NCI-H774 (cell line): Measurements from ENCODE around the gene RPS21.

ENCODE experiments used
- DNase-seq: peaks from one replicate; lab custom pipeline; 2025; lab: John Stamatoyannopoulos, UW

RPS21 gene

DNA sequence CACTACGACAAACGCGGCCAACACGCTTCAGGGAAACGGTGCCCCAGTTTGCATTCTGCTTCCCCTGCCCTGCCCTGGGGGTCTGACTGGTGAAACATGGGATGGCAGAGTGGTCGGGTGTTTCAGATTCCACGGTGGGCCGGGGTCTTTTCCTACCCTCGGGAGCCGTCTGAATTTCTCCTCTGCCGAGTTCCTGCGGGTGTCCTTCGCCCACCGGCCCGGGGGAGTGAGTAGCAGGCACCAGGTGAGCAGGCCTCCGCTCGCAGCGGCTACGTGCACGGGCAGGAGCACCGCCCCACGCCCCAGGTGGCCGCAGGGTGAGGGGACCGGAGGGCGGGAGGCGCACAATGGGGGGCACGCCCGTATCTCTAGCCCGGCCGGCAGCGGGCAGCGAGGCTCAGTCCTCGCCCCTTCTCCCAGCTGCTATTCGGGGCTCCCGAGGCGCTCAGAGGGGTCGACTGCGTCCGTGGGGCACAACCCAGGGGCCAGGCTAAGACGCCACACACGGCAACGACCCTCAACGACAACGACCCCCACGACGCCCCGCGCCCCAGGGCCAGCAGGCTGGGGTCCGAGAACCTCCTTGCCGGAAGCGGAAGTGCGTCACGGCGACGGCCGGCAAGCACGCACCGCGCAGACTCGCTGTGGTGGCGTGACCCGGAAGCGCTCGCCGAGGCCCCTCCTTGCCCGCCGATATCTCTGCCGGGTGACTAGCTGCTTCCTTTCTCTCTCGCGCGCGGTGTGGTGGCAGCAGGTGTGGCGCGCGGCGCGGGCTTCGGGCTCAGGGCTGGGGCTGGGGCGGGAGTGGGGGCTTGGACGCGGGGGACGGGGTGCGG lies at the start of gene RPS21:
Gene RPS21, plus strand, starts transcription at position 721 of the 836 bp plus-strand sequence. CDS start 236 bp downstream, outside the sequence.
- peak; percentile 90 for DNase-seq

DNA sequence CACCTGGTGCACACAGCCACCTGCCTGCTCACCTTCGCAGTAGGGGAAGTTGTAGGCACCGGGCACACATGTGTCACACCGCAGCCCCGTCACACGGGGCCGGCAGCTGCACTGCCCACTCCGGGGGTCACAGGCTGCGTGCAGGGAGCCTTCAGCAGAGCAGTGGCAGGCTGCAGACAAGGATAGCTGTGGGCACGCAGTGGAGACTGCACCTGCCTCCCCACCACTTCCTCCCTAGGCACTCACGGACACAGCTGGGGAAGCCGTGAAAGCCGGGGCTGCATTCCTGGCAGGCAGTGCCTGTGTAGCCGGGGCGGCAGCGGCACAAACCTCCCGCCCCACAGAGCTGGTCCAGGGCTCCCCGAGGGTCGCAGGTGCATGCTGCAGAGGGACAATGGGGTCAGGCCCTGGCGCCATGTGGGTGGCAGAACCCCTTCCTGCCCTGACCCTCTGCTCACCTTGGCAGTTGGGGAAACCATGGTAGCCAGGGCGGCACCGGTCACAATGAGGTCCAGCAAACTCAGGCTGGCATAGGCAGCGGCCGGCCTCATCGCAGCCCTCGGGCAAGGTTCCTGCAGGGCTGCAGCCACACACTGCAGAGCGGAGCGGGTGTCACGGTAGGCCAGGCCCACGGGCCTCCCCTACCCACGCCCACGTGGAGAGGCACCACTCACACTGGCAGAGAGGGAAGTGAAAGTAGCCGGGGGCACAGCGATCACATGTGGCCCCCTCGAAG lies 49.2 kb upstream of the RPS21 start:
- no peak for DNase-seq

DNA sequence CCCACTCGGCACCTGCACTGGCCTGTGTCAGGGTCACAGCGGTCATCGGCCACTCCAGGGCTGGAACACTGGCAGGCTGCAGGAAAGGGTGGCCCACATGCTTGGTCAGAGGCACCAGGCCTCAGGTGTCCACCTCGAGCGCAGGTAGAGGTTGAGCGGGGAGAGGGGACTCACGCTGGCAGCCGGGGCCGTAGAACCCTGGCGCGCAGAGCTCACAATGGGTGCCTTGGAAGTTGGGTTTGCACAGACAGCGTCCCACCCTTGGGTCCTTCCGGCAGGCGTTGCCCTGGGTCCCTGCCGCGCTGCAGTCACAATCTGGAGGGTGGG lies 48.6 kb upstream of the RPS21 start:
- no peak for DNase-seq

DNA sequence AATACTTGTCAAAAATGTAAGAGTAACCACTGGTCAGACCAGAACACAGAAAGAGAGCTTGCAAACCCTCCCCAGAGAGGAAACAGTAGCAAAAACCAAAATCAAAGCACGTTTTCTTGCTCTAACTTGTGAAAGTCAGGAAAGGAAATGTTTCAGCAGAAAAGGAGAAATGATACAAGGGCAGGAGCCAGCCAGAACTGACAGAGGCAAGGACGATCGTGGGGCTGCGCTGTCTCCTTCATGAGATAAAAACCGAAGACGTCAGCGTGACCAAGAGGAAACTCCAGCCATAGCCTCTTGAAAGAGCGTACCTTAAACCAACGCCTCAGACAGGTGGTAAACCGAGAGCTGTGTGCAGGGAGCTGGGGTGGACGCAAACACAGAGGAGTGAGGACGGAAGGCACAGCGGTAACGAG lies 47.2 kb upstream of the RPS21 start:
- no peak for DNase-seq

DNA sequence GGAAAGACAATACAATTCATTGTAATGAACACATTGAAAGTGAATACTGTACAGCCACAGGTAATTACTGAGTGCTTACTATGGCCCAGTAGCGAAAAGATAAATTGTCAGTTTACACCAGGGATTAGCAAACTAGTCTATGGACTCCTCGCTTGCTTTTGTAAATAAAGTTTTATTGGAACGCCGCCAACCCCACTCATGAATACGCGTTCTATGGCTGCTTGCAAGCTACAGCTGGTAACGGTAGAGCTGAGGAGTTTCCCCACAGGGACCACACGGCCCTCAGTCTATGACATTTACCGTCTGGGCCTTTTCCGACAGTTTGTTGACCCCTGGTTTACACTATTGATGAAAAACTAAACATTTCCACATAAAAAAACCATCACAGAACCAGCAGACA lies 44.0 kb upstream of the RPS21 start:
- DNase-seq: peak; percentile 32

DNA sequence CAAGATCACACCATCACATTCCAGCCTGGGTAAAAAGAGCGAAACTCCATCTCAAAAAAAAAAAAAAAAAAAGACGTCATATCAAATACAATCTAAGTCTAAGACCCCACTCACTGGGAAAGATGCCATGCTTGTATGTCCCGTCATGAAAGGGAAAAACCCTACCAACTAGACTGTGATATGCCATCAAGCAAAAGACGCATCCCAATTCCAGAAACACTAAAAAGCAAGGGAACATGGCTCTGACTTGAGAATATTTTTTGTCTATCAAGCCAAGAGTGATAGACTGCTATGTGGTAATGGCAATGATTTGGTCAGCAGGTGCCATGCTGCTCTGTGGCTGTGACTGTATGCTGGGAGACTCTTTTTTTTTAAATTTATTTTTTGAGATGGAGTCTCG lies 42.8 kb upstream of the RPS21 start:
- DNase-seq: no peak

DNA sequence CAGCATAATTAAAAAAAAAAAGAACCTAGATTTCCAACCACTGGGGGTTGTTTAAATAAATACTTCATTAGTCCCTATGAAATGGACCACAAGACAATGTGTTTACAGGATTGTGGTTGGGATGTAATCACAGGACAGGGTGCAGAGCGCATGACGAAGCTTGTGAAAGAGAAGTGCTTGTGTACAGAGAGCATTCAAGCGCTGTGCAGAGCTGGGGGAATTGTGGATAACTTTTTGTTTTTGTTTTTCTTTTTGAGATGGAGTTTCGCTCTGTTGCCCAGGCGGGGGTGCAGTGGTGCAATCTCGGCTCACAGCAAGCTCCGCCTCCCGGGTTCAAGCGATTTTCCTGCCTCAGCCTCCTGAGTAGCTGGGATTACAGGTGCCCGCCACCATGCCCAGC lies 42.1 kb upstream of the RPS21 start:
- DNase-seq: no peak

DNA sequence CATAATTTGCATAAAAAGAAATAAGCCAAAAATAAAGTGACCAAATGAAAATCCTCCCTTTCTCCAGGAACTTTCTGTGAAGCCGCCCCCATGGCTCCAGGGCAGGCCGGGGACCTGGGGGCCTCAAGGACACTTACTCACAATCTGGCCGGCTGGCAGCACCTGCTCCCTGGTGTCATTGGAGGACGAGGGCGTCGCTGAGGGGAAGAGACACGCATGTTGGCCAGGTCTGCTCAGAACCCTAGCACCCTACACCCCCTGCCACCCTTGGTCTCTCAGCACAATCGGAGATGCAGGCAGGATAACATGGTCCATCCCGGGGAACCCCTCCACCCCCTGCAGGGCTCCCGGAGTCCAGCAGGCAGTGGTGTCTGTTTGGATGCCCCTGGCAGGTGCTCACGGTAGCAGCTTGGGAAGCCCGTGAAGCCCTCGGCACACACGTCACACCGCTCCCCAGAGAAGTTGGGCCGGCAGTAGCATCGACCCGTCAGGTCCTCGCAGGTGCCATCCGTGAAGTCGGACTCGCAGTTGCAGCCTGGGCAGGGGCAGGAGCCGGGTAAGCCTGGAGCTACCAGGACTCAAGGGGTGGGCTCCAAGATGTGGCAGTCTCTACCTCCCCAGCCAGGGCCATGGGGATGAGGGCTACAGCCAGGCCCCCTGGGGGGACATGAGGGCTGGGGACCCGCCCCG lies 41.1 kb upstream of the RPS21 start:
- DNase-seq: no peak

DNA sequence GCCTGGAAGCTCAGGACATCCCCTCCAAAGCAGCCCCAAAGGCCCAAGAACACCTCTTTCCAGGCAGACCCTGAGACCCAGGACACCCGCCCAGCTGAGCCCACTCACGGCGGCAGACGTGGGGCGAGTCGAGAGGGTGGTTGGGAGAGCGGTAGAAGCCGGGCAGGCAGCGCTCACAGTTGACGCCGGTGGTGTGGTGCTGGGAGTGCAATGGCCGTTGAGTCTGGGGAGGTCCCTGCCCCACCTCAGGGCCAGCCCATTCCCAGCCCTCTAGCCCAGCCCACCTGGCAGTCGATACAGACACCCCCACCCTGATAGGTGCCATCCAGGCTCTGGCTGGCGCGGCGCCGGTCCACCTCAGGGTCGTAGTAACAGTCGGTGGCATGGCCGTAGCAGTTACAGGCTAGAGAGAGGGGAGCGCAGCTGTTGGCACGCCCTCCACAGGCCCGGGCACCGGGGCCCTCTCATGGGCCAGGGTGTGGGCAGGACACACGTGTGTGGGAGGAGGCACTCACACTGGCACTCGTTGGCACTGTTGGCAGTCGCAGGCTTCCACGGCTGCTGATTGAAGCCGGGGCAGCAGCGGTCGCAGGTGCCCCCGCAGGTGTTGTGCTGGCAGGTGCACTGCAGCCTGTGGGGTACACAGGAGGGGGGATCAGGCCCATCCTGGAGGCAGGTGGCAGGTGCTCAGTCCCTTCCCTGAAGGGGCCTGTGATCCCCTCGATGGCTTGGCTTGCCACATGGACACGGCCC lies 40.3 kb upstream of the RPS21 start:
- DNase-seq: no peak

DNA sequence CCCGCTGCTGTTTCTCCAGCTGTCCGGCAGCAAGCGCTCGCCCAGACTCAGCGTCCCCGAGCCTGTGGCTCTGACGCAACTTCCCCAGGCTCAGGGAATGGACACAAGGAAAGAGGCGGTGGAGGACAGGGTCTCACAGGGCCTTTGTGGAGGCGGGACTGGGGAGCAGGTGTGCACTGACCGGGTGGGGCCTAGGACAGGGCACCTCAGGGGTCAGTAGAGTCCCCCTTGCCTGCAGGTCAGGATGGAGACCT lies 39.8 kb upstream of the RPS21 start:
- DNase-seq: no peak

DNA sequence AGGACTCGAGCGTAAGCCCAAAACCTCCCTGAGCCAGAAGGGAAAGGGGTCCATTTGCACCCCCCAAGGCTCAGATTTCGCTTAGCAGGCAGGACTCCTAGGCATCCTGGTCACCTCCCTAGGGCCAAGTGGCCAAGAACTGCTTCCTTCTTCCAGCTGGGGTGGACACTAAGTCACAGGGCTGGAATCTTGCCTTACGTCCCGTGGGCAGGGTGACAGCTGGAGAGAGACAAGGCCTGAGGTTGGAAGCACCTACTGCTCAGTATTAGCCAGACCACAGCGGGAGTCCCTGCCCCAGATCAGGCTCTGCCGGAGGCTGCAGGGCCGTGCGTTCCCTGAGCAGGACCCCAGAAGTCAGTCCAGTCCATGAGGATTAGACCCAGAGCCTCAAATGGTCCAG lies 39.5 kb upstream of the RPS21 start:
- DNase-seq: no peak

DNA sequence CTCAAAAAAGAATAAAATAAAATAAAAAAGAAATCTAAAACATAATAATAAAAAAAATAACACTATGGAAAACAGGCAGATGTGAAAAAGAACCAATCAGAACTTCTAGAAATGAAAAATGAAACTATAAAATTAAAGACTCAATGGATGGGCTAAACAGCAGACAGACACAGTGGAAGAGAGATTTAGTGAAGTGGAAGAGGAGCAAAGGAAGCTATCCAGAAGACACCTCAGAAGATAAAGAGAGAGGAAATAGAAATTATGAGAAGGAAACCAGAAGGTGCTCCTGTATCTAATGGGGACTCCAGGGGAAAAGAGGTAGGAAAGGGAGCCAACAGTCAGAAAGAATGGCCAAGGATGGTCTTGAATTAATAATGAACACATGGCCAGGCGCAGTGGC lies 38.3 kb upstream of the RPS21 start:
- DNase-seq: no peak

DNA sequence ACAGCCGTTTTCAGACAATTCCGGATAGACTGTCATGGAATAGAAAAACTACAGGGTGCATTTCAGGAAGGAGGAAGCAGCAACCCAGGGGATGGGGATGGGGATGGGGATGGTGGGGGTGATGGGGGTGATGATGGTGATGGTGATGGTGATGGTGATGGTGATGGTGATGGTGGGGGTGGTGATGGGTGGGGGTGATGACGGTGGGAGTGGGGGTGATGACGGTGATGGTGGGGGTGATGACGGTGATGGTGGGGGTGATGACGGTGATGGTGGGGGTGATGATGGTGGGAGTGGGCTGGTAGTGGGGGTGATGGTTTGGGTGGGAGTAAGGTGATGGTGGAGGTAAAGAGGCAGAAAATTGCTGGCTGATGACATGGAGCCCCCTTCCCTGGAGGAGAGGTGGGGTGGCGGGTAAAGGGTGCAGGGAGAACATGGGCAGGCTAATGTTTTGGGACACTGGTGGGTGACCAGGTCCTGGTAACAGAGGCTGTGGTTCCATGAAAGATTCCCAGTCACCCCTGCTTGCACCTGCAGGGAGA lies 37.3 kb upstream of the RPS21 start:
- DNase-seq: no peak

DNA sequence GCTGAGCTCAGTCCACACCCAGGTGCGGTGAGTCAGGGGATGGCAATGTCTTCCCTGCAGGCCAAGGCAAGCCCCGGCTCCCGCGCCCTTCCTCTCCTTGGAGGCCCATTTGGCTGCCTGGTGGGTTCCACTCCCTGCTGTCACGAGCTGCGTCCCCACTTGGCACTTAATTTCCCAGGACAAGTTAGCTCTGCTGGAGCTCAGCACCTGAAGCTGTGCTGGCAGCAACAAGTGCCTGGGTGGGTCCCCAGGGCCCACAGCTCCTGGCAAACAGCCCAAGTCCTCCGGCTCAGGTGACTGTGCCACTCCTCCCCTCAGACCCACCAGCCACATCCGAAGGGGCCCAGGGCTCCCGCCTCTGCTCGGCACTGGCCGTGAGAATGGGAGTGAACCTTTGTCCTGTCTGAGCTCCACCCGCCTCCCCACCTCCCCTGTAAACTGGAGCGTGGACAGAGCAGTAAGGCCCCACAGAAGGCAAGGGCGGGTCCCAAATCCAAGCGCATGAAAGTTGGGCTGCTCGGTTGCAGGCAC lies 36.7 kb upstream of the RPS21 start:
- DNase-seq: no peak

DNA sequence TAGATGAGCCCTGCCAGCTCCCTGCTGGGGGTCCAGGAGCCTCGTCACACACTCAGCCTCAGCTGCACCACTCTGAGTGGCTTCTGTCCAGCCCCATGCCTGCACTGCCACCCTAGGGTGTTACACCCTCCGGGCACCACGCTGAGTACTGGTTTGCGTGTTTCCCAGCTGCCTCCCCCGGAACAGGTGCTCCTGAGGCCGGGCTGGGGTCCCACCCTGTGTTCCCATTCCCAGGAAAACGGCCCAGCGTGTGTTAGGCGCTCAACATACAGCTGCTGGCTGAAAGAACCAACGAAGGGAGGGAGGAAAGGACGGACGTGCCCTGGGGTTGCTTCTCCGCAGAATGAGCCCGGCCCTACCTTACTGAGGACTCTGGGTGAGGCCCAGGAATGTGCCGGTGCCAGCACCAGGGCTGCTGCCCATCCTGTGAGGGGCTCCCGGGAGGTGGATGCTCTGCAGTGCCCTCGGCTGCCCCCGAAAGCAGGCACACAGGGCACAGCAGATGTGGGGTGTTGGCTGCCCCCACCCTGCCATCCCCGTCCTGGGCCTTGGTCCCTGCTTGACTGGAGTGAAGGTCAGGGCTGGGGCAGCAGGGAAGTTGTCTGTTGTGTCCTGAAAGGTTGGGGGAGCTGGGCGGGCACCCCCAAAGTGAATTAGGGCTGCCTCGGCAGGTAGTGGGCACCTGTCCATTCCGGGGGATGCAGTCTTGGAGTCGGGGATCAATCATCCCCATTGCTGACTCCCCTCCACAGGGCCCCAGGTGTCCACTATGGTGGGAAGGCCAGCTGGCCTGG lies 36.1 kb upstream of the RPS21 start:
- DNase-seq: no peak

DNA sequence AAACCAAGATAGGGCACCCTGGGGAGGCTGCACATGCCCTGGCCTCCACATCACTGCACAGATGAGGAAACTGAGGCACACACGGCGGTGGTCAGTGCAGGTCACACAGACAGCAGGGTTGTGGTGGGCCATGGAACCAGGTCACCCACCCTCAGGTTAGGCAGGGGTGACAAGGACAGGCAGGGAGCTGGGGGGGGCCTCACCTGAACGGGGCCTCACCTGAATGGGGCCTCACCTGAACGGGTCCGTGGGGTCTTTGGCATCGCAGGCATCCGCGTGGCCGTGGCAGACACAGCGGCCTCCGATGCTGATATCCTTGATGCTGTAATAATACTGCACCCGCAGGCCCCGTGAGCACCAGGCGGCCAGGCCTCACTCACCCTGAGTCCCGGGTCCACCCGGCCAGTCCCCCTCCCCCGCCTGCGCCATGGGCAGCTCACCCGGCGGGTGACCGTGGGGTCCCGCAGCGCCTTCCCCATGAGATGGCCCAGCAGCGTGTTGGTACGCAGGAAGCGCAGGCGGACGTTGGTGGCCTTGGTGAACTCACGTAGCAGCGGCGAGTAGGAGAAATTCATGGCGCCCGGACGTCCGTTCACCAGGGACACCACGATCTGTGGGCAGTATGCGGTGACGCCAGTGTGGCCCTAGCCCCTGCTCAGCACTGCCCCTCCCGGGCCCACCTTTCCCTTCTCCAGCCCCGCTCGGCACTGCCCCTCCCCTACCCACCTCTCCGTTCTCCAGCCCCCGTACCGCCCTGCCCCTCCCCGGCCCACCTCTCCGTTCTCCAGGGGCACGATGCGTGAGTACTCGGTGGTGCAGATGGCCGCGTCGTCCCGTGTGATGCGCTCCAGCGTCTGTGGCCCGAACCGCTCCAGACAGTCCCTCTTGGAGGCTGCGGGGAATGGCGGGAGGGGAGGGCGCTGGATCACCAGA lies 35.2 kb upstream of the RPS21 start:
- no peak for DNase-seq

DNA sequence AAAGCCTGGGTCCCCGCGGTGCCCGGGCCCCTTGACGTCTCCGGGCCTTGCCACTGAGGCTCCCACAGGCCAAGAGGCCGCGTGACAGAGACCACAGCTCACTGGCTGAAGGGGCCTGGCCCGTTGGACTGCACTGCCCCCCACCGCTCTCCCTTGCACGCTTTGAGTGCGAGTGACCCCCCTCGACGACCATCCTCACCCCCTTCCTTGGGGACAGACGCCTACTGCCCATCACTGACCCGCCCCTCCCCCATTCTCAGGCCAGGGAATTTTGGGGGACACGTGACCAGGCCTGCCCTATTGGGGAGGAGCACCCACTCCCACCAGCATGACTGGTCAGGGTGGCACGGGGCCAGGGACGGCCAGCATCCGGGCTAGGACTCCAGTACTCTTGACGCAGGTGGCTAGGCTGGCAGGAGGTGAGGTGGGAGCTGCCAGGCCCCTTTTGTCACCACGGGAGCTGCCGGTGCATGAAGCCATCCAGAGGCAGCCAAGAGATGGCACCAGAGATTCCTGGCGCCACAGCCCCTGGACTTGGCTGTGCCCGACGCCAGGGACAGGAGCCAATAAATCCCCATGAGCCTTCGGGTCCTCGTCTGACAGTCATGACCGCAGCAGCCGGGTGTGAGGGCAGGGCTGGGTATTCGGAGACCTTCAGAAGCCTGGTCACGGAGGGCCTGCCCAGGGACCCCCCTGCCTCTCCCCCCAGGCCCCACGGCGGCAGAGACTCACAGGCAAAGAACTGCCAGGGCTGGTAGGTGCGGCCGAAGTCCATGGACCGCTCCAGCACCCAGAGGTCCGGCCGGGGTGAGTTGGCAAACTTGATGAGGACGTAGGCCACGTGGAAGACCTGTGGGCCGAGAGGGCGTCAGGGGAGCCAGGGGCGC lies 34.3 kb upstream of the RPS21 start:
- no peak for DNase-seq

DNA sequence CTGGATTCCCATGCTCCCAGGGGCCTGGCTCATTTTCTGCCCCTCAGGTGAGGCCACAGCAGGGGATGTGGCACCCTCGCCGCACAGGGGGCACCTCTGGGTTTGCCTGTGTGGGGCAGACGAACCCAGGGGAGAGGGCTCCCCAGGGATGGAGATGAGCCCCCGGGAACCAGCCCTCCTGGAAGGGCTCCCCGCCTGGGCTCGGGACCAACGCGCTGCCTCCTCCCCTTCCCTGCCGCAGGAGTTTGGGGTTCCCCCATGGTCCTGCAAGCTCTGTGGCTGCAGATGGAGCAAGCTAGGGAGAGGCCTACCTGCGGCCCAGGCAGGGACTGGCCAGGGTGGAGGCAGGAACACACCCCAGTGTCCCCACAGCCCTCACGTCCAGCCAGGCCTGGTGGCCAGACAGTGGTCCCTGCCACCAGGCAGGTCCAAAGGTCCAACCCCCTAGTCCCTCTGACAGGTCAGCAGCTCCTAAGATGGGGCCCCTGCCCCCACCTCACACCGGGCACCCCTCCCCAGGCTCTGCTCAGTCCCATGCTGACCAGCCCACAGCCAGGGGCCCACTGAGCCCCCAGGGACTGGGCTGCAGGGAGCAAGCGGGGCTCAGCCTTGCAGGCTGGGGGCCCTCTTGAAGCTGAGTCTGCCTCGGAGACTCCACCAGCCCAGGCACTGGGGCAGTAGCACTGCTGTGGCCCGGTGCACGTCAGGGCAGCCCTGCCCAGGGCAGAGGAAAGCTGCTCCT lies 33.4 kb upstream of the RPS21 start:
- DNase-seq: no peak
